ENCODE measurements around the gene TRPC6.

- TF ChIP-seq CTCF (IDR thresholded peaks at IDR 0.05 in 4 of 5, conservative IDR thresholded peaks at IDR 0.05 in 1 of 5): no peak
- no peak for TF ChIP-seq POLR2A (IDR thresholded peaks at IDR 0.05)
These were observed 7.4 kb downstream of the TRPC6 start for GRCh38 chr11:101576456-101576855.
